ENCODE data around the gene GNG7. TPM values are rescaled to one million over a fixed set of nuclear protein-coding genes. Genes with fewer than 3 reads are reported as not detected.
A peak's percentile ranks its signal among the peaks of the same experiment; 100 is the strongest.

The GNG7 gene
- total and polyA plus RNA-seq, 2 experiments from 2014 or later, result 0.11 to 0.13 TPM

GRCh38 chr19:2503521-2504109 lies 198.9 kb downstream of the GNG7 start:
- H3K9me3 ChIP-seq (ENCODE audit: low read depth), result no peaks in the 10 kb centered on the region
- peak overlapping the region; percentile 76 for H3K9ac ChIP-seq
- H3K27ac ChIP-seq, result peak overlapping the region; percentile 97
- no peaks in the 10 kb centered on the region for H3K9me2 ChIP-seq (ENCODE audit: insufficient read depth)
- H3F3A ChIP-seq (ENCODE audit: insufficient read depth), result peaks cover 23% of the 10 kb centered on the region
- 6 to 9% methylated on average over 21 of the region's 21 CpGs for WGBS, 2 experiments (ENCODE audit: low coverage in 1 of 2, low lambda C conversion rate in 2 of 2, missing lambda C conversion rate in 2 of 2)
- no peak overlapping the region for H3K4me3 ChIP-seq
- H3K4me2 ChIP-seq (ENCODE audit: unreplicated experiment), result peak overlapping the region; percentile 46
- H3K27me3 ChIP-seq (replicated peaks; ENCODE audit: insufficient read depth), result no peaks in the 10 kb centered on the region
- H3K79me2 ChIP-seq (ENCODE audit: insufficient read depth), result no peaks in the 10 kb centered on the region
- DNase-seq, result peak; percentile 95
- no peaks in the 10 kb centered on the region for H4K20me1 ChIP-seq (ENCODE audit: insufficient read depth)
- in situ Hi-C loops (cut with MboI), result no loop called here
- TF ChIP-seq EZH2phosphoT487 (IDR thresholded peaks at IDR 0.05; ENCODE audit: insufficient read depth, low read depth) (no peak), EZH2 (IDR thresholded peaks at IDR 0.05; ENCODE audit: insufficient read depth, poor library complexity, severe bottlenecking) (no peak)
- H3K4me1 ChIP-seq (ENCODE audit: insufficient read depth), result peaks cover 20% of the 10 kb centered on the region
- H3K36me3 ChIP-seq (ENCODE audit: low read depth), result no peaks in the 10 kb centered on the region
- H2AFZ ChIP-seq, result peak overlapping the region; percentile 64

- Histone ChIP-seq H3K4me1 (ENCODE audit: insufficient read depth) (peaks cover 21% of the 10 kb centered on the region), H3K36me3 (ENCODE audit: low read depth) (no peaks in the 10 kb centered on the region), H3K9me2 (ENCODE audit: insufficient read depth) (no peaks in the 10 kb centered on the region), H3K27me3 (replicated peaks; ENCODE audit: insufficient read depth) (no peaks in the 10 kb centered on the region), H3K9me3 (ENCODE audit: low read depth) (no peaks in the 10 kb centered on the region), H3K4me2 (ENCODE audit: unreplicated experiment) (no peak overlapping the region), H4K20me1 (ENCODE audit: insufficient read depth) (no peaks in the 10 kb centered on the region), H3K9ac (no peak overlapping the region), H3K4me3 (no peak overlapping the region), H2AFZ (no peak overlapping the region), H3F3A (ENCODE audit: insufficient read depth) (peaks cover 35% of the 10 kb centered on the region), H3K79me2 (ENCODE audit: insufficient read depth) (no peaks in the 10 kb centered on the region), H3K27ac (no peak overlapping the region)
- no peak for DNase-seq
- TF ChIP-seq EZH2 (IDR thresholded peaks at IDR 0.05; ENCODE audit: insufficient read depth, poor library complexity, severe bottlenecking) (no peak), EZH2phosphoT487 (IDR thresholded peaks at IDR 0.05; ENCODE audit: insufficient read depth, low read depth) (no peak)
- 56 to 60% methylated on average over 11 to 12 of the region's 12 CpGs for WGBS, 2 experiments (ENCODE audit: low coverage in 1 of 2, low lambda C conversion rate in 2 of 2, missing lambda C conversion rate in 2 of 2)
- in situ Hi-C loops (cut with MboI), result no loop called here
Measured at GRCh38 chr19:2500841-2501261, 201.6 kb downstream of the GNG7 start.

- no peak overlapping the region for H3K9ac ChIP-seq
- H3K27me3 ChIP-seq (replicated peaks; ENCODE audit: insufficient read depth), result no peaks in the 10 kb centered on the region
- peaks cover 24% of the 10 kb centered on the region for H3K4me1 ChIP-seq (ENCODE audit: insufficient read depth)
- H3K9me3 ChIP-seq (ENCODE audit: low read depth), result no peaks in the 10 kb centered on the region
- DNase-seq, result no peak
- H3K4me2 ChIP-seq (ENCODE audit: unreplicated experiment), result no peak overlapping the region
- TF ChIP-seq EZH2phosphoT487 (IDR thresholded peaks at IDR 0.05; ENCODE audit: insufficient read depth, low read depth) (no peak), EZH2 (IDR thresholded peaks at IDR 0.05; ENCODE audit: insufficient read depth, poor library complexity, severe bottlenecking) (no peak)
- 96 to 97% methylated on average over 11 to 13 of the region's 13 CpGs for WGBS, 2 experiments (ENCODE audit: low coverage in 1 of 2, low lambda C conversion rate in 2 of 2, missing lambda C conversion rate in 2 of 2)
- no peak overlapping the region for H3K27ac ChIP-seq
- in situ Hi-C loops (cut with MboI), result no loop called here
- H3K9me2 ChIP-seq (ENCODE audit: insufficient read depth), result no peaks in the 10 kb centered on the region
- no peaks in the 10 kb centered on the region for H3K36me3 ChIP-seq (ENCODE audit: low read depth)
- no peaks in the 10 kb centered on the region for H4K20me1 ChIP-seq (ENCODE audit: insufficient read depth)
- H3F3A ChIP-seq (ENCODE audit: insufficient read depth), result peaks cover 30% of the 10 kb centered on the region
- H3K4me3 ChIP-seq, result no peak overlapping the region
- H3K79me2 ChIP-seq (ENCODE audit: insufficient read depth), result no peaks in the 10 kb centered on the region
- no peak overlapping the region for H2AFZ ChIP-seq
Measured at GRCh38 chr19:2500156-2500555, 202.3 kb downstream of the GNG7 start.

DNA sequence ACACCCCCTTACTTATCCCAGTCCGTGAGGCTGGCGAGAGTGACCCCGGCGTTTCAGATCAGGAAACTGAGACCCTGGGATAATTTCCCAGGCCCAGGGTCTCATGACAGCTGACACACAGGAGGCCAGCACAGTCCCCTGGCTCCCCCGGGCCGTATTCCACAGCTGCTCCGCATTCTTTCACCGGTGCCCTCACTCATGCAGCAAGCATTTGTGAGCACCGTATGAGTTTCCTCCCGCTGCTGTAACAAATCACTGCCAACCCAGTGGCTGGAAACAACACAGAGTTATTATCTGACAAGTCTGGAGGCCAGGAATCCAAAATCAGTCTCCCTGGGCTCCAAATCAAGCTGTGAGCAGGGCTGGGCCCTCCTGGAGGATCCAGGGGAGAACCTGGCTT lies 205.3 kb downstream of the GNG7 start:
- H3K36me3 ChIP-seq (ENCODE audit: low read depth), result no peaks in the 10 kb centered on the region
- H3K9ac ChIP-seq, result no peak overlapping the region
- H3K9me2 ChIP-seq (ENCODE audit: insufficient read depth), result no peaks in the 10 kb centered on the region
- peaks cover 11% of the 10 kb centered on the region for H3K4me1 ChIP-seq (ENCODE audit: insufficient read depth)
- H3K4me2 ChIP-seq (ENCODE audit: unreplicated experiment), result no peak overlapping the region
- H4K20me1 ChIP-seq (ENCODE audit: insufficient read depth), result no peaks in the 10 kb centered on the region
- H3K4me3 ChIP-seq, result no peak overlapping the region
- in situ Hi-C loops (cut with MboI), result no loop called here
- WGBS, 2 experiments (ENCODE audit: low coverage in 1 of 2, low lambda C conversion rate in 2 of 2, missing lambda C conversion rate in 2 of 2), result 82 to 87% methylated on average over 10 of the region's 10 CpGs
- H2AFZ ChIP-seq, result no peak overlapping the region
- peaks cover 28% of the 10 kb centered on the region for H3F3A ChIP-seq (ENCODE audit: insufficient read depth)
- no peaks in the 10 kb centered on the region for H3K79me2 ChIP-seq (ENCODE audit: insufficient read depth)
- no peaks in the 10 kb centered on the region for H3K27me3 ChIP-seq (replicated peaks; ENCODE audit: insufficient read depth)
- no peak overlapping the region for H3K27ac ChIP-seq
- no peaks in the 10 kb centered on the region for H3K9me3 ChIP-seq (ENCODE audit: low read depth)
- no peak for TF ChIP-seq EZH2 (IDR thresholded peaks at IDR 0.05; ENCODE audit: insufficient read depth, poor library complexity, severe bottlenecking)
- no peak for TF ChIP-seq EZH2phosphoT487 (IDR thresholded peaks at IDR 0.05; ENCODE audit: insufficient read depth, low read depth)
- DNase-seq, result no peak
